ENCODE measurements around the gene LRRC8A.

DNA sequence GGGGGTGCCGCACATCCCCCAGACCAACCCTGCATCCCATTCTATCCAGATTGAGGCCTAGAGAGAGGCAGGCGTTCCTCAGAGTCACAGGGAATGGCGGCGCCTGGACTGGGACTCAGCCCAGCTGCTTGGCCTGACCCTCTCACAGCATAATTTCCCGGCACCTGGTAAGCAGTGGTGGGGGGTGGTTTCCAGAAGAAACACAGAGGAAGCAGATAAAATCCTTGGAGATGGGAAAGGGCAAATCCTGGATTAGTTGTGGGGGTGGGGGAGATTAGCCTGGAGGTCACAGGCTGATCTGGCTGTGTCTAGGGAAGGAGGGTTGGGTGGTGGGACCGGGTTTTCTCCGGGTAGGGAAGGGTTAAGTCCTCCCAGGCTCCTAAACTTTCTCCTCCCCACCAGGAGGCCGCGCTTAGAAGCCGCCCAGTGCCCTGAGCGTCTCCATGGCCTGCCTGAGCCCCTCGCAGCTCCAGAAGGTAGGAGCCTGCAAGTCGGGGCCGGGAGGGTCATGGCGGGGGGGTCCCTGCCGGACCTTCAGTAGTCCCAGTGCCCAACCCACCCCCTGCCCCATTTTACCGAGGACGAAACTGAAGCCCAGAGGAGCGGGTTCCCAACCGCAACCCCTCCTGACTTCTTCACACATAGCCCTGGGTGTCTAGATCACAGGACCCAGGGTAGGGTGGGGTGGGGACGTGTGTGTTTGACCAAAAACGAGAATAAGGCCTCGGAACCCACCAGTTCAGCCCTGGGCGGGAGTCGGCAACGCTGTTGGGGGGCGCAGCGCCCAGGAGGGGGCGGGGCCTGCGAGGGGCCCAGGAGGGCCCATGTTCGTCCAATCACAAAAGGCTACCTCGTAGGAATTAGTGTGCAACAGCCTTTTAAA lies 40.2 kb downstream of the LRRC8A start:
- TF ChIP-seq CTCF (IDR thresholded peaks at IDR 0.05) = no peak
- no peak for TF ChIP-seq POLR2A (IDR thresholded peaks at IDR 0.05)

Measured in right lobe of liver (tissue), 4 donors.